CD4-positive, alpha-beta T cell treated with Interleukin-21 for 1 hour (primary cell): ENCODE measurements around the gene KLRK1.
"Not testable (repeated sequence)": the region's sequence is repeated elsewhere in the genome, so short reads cannot be mapped to it uniquely, and the experiment has no call there.

ENCODE experiments used
- DNase-seq: peaks from one replicate; pipeline ENCODE4 v3.0.0-alpha.2; 2020

KLRK1 gene

DNA sequence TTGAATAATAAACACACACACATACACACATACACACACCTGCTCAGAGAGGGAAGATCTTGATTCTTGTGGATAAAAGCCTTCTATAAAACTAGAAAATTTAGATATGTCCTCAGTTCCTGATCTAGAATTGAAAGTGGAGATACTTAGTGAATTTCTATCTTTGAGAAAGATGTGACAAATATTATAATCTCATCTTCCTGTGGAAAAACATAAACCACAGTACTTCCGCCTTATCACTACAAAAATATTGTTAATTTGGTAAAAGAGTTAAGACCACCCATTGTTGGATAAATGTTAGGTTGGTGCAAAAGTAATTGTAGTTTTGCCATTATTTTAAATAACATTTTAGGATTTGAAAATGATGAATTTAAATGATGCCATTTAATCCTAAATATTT lies at the start of gene KLRK1:
Gene KLRK1 (minus strand): TSS at position 138 of the 400 bp plus-strand sequence. CDS start 1,231 bp downstream, outside the sequence.
- peak; percentile 40 for DNase-seq

GRCh38 chr12:10437601-10438000 lies 47.8 kb upstream of the KLRK1 start:
- not testable (repeated sequence) for DNase-seq

GRCh38 chr12:10435816-10436215 lies 46.0 kb upstream of the KLRK1 start, which contains the start of gene KLRC2:
KLRC2 (minus strand) TSS chr12:10436010; CDS start chr12:10435986, 24 bp downstream.
- DNase-seq, result not testable (repeated sequence)

GRCh38 chr12:10430623-10431022 lies 40.8 kb upstream of the KLRK1 start:
- not testable (repeated sequence) for DNase-seq

DNA sequence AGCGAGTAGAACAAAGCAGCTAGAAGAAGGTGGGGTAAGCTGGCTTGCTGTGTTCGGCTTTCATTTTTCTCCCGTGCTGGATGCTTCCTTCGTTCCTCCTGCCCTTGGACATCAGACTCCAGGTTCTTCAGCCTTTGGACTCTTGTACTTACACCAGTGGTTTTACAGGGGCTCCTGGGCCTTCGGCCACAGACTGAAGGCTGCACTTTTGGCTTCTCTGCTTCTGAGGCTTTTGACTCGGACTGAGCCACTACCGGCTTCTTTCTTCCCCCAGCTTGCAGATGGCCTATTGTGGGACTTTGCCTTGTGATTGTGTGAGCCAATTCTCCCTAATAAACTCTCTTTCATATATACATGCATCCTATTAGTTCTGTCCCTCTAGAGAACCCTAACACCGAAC lies 36.1 kb upstream of the KLRK1 start:
- DNase-seq, result not testable (repeated sequence)

DNA sequence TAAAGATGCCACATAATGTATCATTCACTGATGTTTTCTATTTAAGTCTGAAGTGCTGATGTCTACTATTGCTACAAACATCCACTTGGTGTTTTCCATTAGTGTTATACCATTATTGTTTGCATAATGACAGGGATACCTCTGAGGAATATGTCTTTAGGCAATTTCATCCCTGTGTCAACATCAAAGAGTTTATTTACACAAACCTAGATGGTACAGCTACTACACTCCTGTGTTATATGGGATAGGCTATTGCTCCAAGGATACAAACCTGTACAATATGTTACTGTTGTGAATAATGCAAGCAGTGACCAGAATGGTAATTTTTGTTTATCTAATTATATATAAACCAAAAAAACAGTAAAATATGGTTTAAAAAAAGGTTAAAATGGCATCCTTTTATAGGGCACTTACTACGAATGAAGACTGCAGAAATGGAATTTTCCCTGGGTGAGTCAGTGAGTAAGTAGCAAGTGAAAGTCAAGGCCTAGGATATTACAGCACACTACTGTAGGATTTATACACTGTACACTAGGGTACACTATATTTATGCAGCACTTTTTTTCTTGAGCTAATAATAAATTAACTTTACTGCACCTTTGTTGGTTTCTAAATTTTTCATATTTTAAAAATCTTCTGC lies 34.5 kb upstream of the KLRK1 start:
- not testable (repeated sequence) for DNase-seq

DNA sequence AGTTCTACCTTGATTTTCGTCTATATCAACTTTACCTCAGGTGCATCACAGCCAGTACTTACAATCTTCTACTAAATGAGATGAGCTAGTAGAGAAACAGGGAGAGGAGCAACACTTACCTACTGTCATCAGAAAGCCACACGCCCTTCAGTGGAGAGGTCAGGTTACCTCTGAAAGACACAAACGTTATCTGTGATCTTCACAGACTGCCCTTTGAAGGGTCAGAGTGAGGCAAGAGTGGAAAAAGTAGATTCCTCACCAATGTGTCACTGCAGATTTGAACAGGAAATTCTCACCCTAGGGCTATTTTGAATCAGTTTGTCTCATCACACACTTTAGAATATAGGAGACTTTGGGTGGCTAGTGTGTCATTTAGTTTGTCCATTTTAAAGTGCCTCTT lies 32.3 kb upstream of the KLRK1 start:
- DNase-seq, result not testable (repeated sequence)

- not testable (repeated sequence) for DNase-seq
Measured at GRCh38 chr12:10420334-10420733, 30.5 kb upstream of the KLRK1 start, which contains the start of gene KLRC3. KLRC3 (minus strand) TSS chr12:10420595; CDS start chr12:10420550, 45 bp downstream.

- DNase-seq, result peak; percentile 49
Measured at GRCh38 chr12:10409392-10409791, 19.6 kb upstream of the KLRK1 start, which contains the start of gene KLRC4. KLRC4 (minus strand) TSS chr12:10409757; CDS start chr12:10409575, 182 bp downstream.

DNA sequence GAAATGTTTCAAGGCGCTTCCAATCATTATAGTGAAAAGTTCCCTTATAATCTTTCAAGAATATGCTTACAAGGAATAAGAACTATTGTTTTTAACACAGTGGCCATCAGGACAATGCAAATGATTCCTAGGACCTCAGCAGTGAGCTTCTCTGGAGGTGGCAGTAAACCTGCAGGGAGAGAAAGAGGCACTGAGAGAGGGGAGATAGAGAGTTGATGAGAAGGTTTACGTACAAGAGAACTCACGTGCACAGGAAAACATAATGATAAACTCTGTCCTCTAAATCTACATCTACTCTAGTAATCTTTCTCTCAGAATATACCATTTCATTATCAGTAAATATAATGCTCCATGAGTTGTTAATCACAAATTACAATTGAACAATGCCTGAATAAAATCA lies 19.0 kb upstream of the KLRK1 start:
- no peak for DNase-seq

DNA sequence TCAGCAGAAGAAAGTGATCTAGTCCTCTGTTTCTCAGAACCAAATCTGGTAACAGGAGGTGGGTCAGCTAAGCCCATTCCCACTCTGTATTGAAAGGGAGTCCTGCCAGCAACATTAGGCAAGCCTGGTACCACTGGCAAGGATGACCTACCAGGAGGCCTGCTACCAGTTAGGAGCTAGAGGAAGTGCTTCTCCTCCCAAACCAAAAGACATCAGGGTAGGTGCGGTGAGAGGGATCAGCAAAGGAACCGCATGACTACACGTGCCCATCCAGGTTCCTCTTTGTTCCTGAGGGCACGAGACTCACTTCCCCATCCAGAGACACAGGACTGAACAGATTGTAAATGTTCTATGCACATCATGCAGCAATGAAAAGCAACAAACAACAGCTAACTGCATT lies 16.9 kb upstream of the KLRK1 start:
- DNase-seq, result no peak

- DNase-seq, result no peak
Measured at GRCh38 chr12:10405294-10405693, 15.5 kb upstream of the KLRK1 start.

DNA sequence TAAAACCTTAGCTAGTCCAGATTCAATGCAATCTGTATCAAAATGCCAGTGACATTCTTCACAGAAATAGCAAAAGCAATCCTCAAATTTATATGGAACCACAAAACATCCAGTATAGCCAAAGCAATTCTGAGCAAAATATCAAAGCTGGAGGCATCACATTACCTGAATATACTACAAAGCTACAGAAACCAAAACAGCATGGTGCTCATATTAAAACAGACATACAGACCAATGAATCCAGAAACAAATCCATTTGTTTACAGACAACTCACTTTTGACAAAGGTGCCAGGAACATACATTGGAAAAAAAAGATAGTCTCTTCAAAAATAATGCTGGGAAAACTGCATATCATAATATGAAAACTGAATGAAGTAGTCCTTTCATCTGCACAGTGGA lies 15.0 kb upstream of the KLRK1 start:
- no peak for DNase-seq

DNA sequence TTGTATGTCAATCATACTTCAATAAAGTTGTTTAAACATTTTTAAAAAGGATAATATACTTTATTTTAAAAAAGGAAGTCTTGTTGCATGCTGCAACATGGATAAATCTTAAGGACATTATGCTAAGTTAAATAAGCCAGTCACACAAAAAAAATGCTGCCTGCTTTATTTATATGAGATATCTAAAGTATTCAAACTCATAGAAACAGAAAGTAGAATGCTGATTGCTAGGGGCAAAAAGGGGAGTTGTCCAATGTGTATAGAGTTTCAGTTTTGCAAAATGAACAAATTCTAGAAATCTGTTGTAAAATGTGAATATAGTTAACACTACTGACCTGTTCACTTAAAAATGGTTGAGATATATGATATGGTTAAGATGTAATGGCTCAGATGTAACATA lies 11.0 kb upstream of the KLRK1 start:
- DNase-seq, result no peak

DNA sequence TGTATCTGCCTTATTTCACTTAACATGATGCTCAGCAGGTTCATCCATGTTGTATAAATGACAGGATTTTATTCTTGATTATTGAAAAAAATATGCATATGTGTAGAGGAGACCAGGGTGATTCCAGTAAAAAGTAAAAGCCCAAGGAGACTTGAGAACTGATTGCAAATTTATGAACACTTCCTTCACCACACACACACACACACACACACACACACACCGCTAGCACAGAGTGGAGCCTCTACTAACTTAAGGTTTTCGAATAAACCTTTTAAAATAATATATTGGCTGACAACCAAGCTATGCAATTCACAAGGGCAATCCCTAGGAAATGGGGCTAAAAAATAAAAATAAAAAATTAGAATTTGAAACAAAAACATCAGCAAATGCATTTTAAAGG lies 8.3 kb upstream of the KLRK1 start:
- DNase-seq, result no peak

DNA sequence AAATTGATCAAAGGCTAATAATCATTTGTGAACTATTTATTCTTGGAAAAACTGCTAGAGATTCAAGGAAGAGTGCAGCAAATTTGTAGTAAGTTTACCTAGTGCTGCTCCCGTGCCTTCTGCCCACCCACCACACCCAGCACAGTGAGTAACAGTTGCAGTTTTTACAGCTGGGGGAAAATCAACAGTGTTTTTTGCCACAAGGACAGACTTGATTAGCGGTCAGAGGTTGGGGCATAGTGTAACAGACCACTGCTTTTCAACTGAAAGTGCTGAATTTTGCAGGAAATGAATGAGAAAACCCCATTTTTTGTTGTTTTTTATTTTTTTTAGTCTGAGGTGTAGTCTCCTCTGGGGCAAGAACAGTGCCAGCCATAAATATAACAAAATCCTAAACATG lies 7.5 kb upstream of the KLRK1 start:
- peak; percentile 61 for DNase-seq

- DNase-seq, result not testable (repeated sequence)
Measured at GRCh38 chr12:10396176-10396575, 6.3 kb upstream of the KLRK1 start.

DNA sequence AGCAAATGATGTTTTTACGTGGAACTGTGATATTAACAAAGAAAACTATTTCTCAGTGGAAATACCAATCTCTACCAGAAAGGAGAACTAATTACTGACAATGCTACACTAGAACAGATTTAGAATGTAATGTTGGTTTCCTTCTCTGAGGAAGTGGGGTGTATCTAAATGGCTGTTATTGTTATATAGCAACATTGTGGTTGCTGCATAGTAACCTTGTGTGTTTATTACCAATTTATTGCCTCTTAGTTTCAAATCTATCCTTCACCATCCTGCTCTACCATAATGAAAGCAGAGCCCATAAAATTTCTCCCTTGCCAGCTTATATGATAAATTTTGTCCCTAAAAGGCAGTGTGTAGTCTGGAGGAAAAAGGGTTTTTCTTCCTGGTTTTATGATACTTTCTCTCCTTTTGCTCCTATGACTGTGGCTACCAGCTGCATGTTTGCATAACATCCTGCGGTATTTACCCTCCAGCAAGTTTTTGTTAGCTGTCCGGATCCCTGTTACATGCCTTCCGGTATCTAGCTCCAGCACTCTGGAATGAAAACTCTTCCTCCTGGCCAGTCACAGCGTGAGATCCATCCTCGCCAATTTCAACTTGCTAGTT lies 5.7 kb upstream of the KLRK1 start:
- peak; percentile 76 for DNase-seq

DNA sequence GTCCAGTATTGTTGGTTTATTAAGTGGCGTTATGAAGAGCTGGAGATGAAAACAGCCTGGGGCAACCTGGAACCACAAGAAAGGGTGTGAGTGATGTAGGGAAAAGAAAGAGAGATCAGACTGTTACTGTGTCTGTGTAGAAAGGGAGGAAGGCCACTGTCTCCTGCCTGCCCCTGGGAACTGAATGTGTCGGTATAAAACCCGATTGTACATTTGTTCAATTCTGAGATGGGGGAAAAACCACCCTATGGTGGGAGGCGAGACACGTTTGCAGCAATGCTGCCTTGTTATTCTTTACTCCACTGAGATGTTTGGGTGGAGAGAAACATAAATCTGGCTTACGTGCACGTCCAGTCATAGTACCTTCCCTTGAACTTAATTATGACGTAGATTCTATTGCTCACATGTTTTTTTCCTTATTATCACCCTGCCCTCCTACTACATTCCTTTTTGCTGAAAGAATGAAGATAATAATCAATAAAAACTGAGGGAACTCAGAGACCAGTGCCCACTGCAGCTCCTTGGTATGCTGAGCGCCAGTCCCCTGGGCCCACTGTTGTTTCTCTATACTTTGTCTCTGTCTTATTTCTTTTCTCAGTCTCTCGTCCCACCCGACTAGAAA lies 4.8 kb upstream of the KLRK1 start:
- DNase-seq, result peak; percentile 73

GRCh38 chr12:10393291-10393690 lies 3.5 kb upstream of the KLRK1 start:
- no peak for DNase-seq

GRCh38 chr12:10392394-10392930 lies 2.6 kb upstream of the KLRK1 start:
- DNase-seq, result peak; percentile 67

- not testable (repeated sequence) for DNase-seq
Measured at GRCh38 chr12:10390991-10391390, 1.1 kb upstream of the KLRK1 start.

GRCh38 chr12:10388624-10389413 lies 1.0 kb downstream of the KLRK1 start:
- no peak for DNase-seq
